HUES64 (cell line): ENCODE measurements around the gene NLRC5.

Experiments
- H3K27ac ChIP-seq: 2 replicates; pipeline ENCODE4 v1.7.0; 2013; ENCODE audit warnings: low read depth, low read length, inconsistent platforms
- H3K27me3 ChIP-seq: 2 replicates; pipeline ENCODE4 v1.6.1; 2013; ENCODE audit warnings: mild to moderate bottlenecking, low read length; ENCODE audit not compliant: insufficient read depth
- H3K36me3 ChIP-seq: 2 replicates; pipeline ENCODE4 v1.6.1; 2013; ENCODE audit warnings: mild to moderate bottlenecking, low read length; ENCODE audit not compliant: insufficient read depth
- H3K4me1 ChIP-seq: 2 replicates; pipeline ENCODE4 v1.6.1; 2013; ENCODE audit warnings: mild to moderate bottlenecking, low read length, moderate library complexity; ENCODE audit not compliant: insufficient read depth
- H3K4me3 ChIP-seq: 2 replicates; pipeline ENCODE4 v1.5.1; 2013; ENCODE audit warnings: mild to moderate bottlenecking, low read length, moderate library complexity
- H3K9ac ChIP-seq: 2 replicates; pipeline ENCODE4 v1.6.1; 2013; ENCODE audit warnings: mild to moderate bottlenecking, low read depth, low read length
- H3K9me3 ChIP-seq: 2 replicates; pipeline ENCODE4 v1.6.1; 2013; ENCODE audit warnings: low read depth, low read length; ENCODE audit not compliant: insufficient read depth
- WGBS: fragments of 150-250, 120-280 bp; methylation state at CpG from one replicate; pipeline ENCODE4 v1.1.7; 2013; ENCODE audit warnings: missing lambda C conversion rate; 5-methylcytosine and 5-hydroxymethylcytosine counted together

NLRC5 gene

GRCh38 chr16:57113042-57113453, 123.7 kb downstream of the NLRC5 start:
- no peak overlapping the region for H3K4me3 ChIP-seq
- no peaks in the 10 kb centered on the region for H3K27me3 ChIP-seq
- 94% methylated on average over 14 of the region's 14 CpGs for WGBS
- no peak overlapping the region for H3K9ac ChIP-seq
- no peaks in the 10 kb centered on the region; the same call in 1 of the 2 replicates for H3K36me3 ChIP-seq
- H3K9me3 ChIP-seq = no peaks in the 10 kb centered on the region
- no peak overlapping the region for H3K27ac ChIP-seq
- H3K4me1 ChIP-seq = no peaks in the 10 kb centered on the region; the same call in none of the 2 replicates

DNA sequence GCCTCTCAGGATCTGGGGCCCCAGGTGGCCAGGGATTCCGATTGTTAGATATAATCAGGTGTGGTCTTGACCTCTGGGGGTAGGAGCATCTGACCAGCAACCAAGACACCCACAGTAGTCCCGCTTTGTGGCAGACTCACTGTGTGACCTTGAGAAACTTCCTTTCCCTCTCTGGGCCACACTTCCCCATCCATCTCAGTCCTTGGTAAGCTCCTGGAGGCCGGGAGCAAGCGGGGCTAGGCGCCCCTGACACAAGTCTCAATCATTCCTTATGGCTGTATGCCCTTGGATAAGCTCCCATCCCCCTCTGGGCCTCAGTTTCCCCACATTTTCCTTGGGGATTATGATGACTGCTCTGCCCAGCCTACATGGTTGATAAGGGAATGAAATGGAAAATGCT, 124.3 kb downstream of the NLRC5 start:
- Histone ChIP-seq H3K27me3 (no peaks in the 10 kb centered on the region), H3K4me1 (no peaks in the 10 kb centered on the region; the same call in none of the 2 replicates), H3K9ac (no peak overlapping the region), H3K9me3 (no peaks in the 10 kb centered on the region), H3K27ac (no peak overlapping the region), H3K36me3 (no peaks in the 10 kb centered on the region; the same call in 1 of the 2 replicates), H3K4me3 (no peak overlapping the region)
- 94% methylated on average over 5 of the region's 5 CpGs for WGBS

DNA sequence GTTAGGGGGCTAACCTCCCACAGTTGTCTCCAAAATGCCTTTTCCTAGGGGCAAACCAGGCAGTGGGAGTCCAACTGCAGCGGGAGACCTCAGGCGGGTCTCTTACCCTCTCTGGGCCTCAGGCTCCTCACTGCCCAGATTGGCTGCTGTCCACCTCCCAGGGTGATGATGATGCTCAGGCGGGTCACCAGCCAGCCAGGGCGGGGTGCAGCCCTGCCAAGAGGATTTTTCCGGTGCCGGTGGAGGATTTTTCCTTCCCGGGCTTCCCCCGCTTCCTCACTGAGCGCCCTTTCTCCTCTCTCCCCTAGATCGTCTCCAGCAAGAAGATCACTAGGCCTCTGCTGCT, 125.8 kb downstream of the NLRC5 start:
- Histone ChIP-seq H3K9me3 (no peaks in the 10 kb centered on the region), H3K36me3 (no peaks in the 10 kb centered on the region; the same call in 1 of the 2 replicates), H3K27ac (0 out of 2 replicates have a peak overlapping the region, but pooled peaks have one; percentile 18), H3K9ac (no peak overlapping the region), H3K4me3 (no peak overlapping the region), H3K4me1 (no peaks in the 10 kb centered on the region; the same call in none of the 2 replicates), H3K27me3 (no peaks in the 10 kb centered on the region)
- 68% methylated on average over 10 of the region's 10 CpGs for WGBS

- Histone ChIP-seq H3K4me1 (no peaks in the 10 kb centered on the region; the same call in none of the 2 replicates), H3K9ac (peak overlapping the region; percentile 31; the same call in 1 of the 2 replicates)
These were observed 126.3 kb downstream of the NLRC5 start for GRCh38 chr16:57115514-57116182.

DNA sequence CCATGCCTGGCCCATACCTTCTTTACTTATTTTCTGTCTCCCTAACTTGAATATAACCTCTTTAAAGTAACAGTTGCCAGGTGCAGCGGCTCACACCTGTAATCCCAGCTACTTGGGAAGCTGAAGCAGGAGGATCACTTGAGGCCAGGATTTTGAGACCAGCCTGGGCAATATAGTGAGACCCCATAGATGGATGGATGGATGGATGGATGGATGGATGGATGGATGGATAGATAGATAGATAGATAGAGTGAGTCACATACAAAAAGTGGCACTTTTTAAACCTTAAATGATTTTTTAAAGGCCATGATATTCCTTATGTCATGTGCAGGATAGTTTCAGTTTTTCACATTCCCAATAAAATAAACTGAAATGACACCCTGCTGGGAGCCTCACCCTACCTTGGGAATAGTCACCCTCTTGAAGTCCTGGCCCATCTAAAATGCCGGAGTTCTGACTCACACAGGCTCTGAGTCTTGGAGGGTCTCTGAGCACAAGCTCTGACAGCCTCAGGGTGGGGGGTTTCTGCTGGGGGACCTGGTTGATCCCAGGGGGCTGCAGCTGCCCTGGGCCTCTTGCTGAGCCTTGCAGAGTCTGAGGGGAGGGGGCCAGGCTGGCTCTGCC, 129.2 kb downstream of the NLRC5 start:
- H3K36me3 ChIP-seq = no peaks in the 10 kb centered on the region; the same call in 1 of the 2 replicates
- no peak overlapping the region for H3K9ac ChIP-seq

More at GRCh38 chr16:57115514-57116182, 126.3 kb downstream of the NLRC5 start:
- H3K4me3 ChIP-seq = no peak overlapping the region
- no peaks in the 10 kb centered on the region; the same call in 1 of the 2 replicates for H3K36me3 ChIP-seq
- H3K27ac ChIP-seq = peak overlapping the region; percentile 24
- H3K27me3 ChIP-seq = no peaks in the 10 kb centered on the region
- H3K9me3 ChIP-seq = no peaks in the 10 kb centered on the region
- 67% methylated on average over 25 of the region's 25 CpGs for WGBS

GRCh38 chr16:57123216-57123973, 134.0 kb downstream of the NLRC5 start:
- no peaks in the 10 kb centered on the region for H3K4me1 ChIP-seq
- no peaks in the 10 kb centered on the region for H3K9me3 ChIP-seq
- 91% methylated on average over 7 of the region's 7 CpGs for WGBS
- H3K4me3 ChIP-seq = no peak overlapping the region
- H3K9ac ChIP-seq = no peak overlapping the region
- no peak overlapping the region for H3K27ac ChIP-seq
- no peaks in the 10 kb centered on the region for H3K27me3 ChIP-seq
- no peaks in the 10 kb centered on the region; the same call in 1 of the 2 replicates for H3K36me3 ChIP-seq

More for the DNA sequence above, 129.2 kb downstream of the NLRC5 start:
- H3K4me3 ChIP-seq = no peak overlapping the region
- no peaks in the 10 kb centered on the region; the same call in none of the 2 replicates for H3K4me1 ChIP-seq
- H3K27ac ChIP-seq = no peak overlapping the region
- WGBS = 95% methylated on average over 2 of the region's 2 CpGs
- H3K9me3 ChIP-seq = no peaks in the 10 kb centered on the region
- H3K27me3 ChIP-seq = no peaks in the 10 kb centered on the region

GRCh38 chr16:57123974-57124674, 134.8 kb downstream of the NLRC5 start:
- no peaks in the 10 kb centered on the region for H3K9me3 ChIP-seq
- no peaks in the 10 kb centered on the region for H3K4me1 ChIP-seq
- H3K36me3 ChIP-seq = no peaks in the 10 kb centered on the region; the same call in 1 of the 2 replicates
- H3K27ac ChIP-seq = no peak overlapping the region
- no peak overlapping the region for H3K9ac ChIP-seq
- no peaks in the 10 kb centered on the region for H3K27me3 ChIP-seq
- 91% methylated on average over 11 of the region's 11 CpGs for WGBS
- H3K4me3 ChIP-seq = no peak overlapping the region

GRCh38 chr16:57125376-57125775, 136.0 kb downstream of the NLRC5 start:
- Histone ChIP-seq H3K27me3 (no peaks in the 10 kb centered on the region), H3K4me3 (no peak overlapping the region), H3K36me3 (no peaks in the 10 kb centered on the region; the same call in 1 of the 2 replicates), H3K4me1 (no peaks in the 10 kb centered on the region), H3K27ac (no peak overlapping the region), H3K9ac (no peak overlapping the region), H3K9me3 (no peaks in the 10 kb centered on the region)
- WGBS = 92% methylated on average over 4 of the region's 4 CpGs

- Histone ChIP-seq H3K27ac (no peak overlapping the region), H3K4me1 (no peaks in the 10 kb centered on the region), H3K36me3 (no peaks in the 10 kb centered on the region; the same call in 1 of the 2 replicates), H3K9ac (no peak overlapping the region), H3K4me3 (no peak overlapping the region), H3K27me3 (no peaks in the 10 kb centered on the region), H3K9me3 (no peaks in the 10 kb centered on the region)
- WGBS = 97% methylated on average over 4 of the region's 4 CpGs
These were observed 136.6 kb downstream of the NLRC5 start for GRCh38 chr16:57125969-57126368.

GRCh38 chr16:57126411-57126810, 137.1 kb downstream of the NLRC5 start:
- Histone ChIP-seq H3K4me3 (no peak overlapping the region), H3K27me3 (no peaks in the 10 kb centered on the region), H3K36me3 (no peaks in the 10 kb centered on the region; the same call in 1 of the 2 replicates), H3K9me3 (no peaks in the 10 kb centered on the region), H3K4me1 (no peaks in the 10 kb centered on the region), H3K9ac (no peak overlapping the region), H3K27ac (no peak overlapping the region)
- 90% methylated on average over 4 of the region's 4 CpGs for WGBS
